HG03095 (cell line): ENCODE measurements around the gene ZBED1.
"Not testable (repeated sequence)": the region's sequence is repeated elsewhere in the genome, so short reads cannot be mapped to it uniquely, and the experiment has no call there.

ENCODE experiments used
- ATAC-seq: cut with Tn5 transposase; IDR thresholded peaks from one replicate; pipeline ENCODE4 v1.9.1; 2021; ENCODE audit warnings: moderate library complexity; ENCODE audit not compliant: unreplicated experiment

ZBED1 gene

DNA sequence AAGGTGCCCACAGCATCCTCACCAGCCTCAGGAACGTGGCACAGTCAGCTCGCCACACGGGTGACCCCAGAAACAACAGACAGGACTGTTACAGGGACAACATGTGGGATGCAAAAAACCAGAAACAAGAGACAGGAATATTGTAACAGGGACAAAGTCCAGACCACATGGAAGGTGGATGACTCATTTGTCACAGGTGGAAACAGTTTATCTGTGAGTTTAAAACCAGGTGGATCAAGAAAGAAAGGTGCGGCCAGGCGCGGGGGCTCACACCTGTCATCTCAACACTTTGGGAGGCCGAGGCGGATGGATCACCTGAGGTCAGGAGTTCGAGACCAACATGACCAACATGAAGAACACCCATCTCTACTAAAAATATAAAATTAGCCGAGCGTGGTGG lies 23.5 kb downstream of the ZBED1 start:
- not testable (repeated sequence) for ATAC-seq

DNA sequence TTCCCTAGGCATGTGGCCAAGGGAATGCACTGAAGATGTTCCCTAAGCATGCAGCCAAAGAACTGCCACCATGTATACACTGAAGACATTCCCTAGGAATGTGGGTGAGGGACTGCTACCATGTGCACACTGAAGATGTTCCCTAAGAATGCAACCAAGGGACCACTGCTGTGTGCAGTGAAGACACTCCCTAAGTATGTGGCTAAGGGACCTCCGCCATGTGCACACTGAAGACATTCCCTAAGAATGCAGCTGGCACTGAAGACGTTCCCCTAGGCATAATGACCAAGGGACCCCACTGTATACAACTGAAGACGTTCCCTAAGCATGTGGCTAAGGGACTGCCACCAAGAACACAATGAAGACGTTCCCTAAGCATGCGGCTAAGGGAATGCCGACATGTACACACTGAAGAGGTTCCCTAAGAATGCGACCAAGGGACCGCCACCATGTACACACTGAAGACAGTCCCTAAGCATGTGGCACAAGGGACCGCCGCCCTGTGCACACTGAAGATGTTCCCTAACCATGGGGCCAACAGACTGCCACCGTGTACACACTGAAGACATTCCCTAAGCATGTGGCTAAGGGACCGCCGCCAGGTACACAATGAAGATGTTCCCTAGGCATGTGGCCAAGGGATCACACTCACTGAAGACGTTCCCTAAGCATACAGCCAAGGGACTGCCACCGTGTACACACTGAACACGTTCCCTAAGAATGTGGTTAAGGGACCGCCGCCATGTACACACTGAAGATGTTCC lies 25.6 kb downstream of the ZBED1 start:
- no peak for ATAC-seq

- ATAC-seq, result no peak
Measured at GRCh38 chrX:2474280-2474962, 26.4 kb downstream of the ZBED1 start.

GRCh38 chrX:2473064-2473463 lies 27.7 kb downstream of the ZBED1 start:
- not testable (repeated sequence) for ATAC-seq

DNA sequence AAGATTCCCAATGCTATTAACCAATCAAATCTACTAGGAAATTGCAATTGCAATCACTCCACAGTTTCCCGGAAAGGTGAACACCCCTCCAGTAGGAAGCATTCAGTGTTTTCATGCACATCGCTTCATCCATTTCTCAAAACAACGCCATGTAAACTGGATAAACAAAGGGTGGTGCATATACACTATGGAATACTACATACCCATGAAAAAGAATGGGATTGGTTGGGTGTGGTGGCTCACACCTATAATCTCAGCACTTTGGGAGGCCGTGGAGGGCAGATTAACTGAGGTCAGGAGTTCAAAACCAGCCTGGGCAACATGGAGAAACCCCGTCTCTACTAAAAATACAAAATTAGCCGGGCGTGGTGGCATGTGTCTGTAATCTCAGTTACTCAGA lies 29.1 kb downstream of the ZBED1 start:
- ATAC-seq, result no peak

GRCh38 chrX:2471126-2471525 lies 29.6 kb downstream of the ZBED1 start:
- ATAC-seq, result not testable (repeated sequence)

DNA sequence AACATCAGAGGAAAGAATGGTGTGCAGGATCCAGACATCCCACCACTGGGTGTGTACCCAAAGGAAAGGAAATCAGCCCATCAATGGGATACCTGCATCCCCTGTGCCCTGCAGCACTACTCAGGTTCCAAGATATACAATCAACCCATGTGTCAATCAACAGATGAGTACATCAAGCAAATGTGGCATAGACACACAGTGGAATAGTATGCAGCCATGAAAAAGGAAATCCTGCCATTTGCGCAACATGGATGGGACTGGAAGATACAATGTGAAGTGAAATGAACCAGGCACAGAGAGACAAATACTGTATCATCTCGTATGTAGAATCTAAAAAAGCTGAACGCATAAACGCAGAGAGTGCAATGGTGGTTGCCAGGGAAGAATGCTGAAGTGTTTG lies 30.9 kb downstream of the ZBED1 start:
- ATAC-seq, result not testable (repeated sequence)

DNA sequence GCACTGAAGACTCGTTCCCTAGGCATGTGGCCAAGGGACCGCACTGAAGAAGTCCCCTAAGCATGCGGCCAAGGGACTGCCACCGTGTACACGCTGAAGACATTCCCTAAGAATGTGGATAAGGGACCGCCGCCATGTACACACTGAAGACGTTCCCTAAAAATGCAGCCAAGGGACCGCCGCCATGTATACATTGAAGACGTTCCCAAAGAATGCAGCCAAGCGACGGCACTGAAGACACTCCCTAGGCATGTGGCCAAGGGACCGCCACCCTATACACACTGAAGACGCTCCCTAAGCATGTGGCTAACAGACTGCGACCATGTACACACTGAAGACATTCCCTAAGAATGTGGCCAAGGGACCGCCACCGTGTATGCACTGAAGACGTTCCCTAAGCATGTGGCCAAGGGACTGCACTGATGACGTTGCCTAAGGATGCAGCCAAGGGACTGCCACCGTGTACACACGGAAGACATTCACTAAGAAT lies 31.5 kb downstream of the ZBED1 start:
- no peak for ATAC-seq

GRCh38 chrX:2468261-2469195 lies 32.2 kb downstream of the ZBED1 start:
- ATAC-seq, result no peak

GRCh38 chrX:2466876-2467656 lies 33.7 kb downstream of the ZBED1 start:
- no peak for ATAC-seq

DNA sequence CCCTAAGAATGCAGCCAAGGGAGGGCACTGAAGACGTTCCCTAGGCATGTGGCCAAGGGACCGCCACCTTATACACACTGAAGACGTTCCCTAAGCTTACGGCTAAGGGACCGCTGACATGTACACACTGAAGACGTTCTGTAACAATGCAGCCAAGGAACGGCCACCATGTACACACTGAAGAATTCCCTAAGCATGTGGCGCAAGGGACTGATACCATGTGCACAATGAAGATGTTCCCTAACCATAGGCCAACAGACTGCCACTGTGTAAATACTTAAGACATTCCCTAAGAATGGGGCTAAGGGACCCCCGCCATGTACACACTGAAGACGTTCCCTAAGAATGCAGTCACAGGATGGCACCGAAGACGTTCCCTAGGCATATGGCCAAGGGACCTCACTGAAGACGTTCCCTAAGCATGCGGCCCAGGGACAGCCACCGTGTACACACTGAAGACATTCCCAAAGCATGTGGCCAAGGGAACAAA lies 36.1 kb downstream of the ZBED1 start:
- no peak for ATAC-seq

GRCh38 chrX:2463973-2464676 lies 36.7 kb downstream of the ZBED1 start:
- ATAC-seq, result no peak

GRCh38 chrX:2463481-2463880 lies 37.3 kb downstream of the ZBED1 start:
- not testable (repeated sequence) for ATAC-seq

- ATAC-seq, result no peak
Measured at GRCh38 chrX:2462780-2463179, 38.0 kb downstream of the ZBED1 start.

DNA sequence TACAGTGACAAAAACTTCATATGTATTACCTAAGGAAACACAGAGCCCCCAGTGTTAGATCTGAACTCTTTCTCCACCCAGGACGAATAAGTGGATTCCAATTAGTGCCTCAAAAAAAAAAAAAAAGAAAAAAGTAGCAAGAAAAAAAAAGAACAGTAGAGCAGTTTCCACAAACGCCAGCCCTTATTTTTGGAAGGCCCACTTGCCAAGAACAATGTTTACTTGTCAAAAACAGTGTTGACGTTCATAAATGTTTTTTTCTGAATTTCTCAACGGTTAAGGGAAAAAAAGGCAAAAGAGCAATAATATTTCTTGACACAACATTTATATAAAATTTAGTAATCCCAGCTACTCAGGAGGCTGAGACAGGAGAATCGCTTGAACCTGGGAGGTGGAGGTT lies 38.7 kb downstream of the ZBED1 start:
- no peak for ATAC-seq

DNA sequence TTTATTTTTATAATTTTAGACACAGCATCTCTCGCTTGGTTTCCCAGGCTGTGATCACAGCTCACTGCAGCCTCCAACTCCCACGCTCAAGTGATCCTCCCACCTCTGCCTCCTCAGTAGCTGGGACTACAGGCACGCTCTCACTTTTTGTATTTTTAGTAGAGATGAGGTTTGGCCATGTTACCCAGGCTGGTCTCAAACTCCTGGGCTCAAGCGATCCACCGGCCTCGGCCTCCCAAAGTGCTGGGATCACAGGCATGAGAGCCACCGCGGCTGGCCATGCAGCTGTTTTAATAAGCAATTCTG lies 39.1 kb downstream of the ZBED1 start:
- no peak for ATAC-seq

DNA sequence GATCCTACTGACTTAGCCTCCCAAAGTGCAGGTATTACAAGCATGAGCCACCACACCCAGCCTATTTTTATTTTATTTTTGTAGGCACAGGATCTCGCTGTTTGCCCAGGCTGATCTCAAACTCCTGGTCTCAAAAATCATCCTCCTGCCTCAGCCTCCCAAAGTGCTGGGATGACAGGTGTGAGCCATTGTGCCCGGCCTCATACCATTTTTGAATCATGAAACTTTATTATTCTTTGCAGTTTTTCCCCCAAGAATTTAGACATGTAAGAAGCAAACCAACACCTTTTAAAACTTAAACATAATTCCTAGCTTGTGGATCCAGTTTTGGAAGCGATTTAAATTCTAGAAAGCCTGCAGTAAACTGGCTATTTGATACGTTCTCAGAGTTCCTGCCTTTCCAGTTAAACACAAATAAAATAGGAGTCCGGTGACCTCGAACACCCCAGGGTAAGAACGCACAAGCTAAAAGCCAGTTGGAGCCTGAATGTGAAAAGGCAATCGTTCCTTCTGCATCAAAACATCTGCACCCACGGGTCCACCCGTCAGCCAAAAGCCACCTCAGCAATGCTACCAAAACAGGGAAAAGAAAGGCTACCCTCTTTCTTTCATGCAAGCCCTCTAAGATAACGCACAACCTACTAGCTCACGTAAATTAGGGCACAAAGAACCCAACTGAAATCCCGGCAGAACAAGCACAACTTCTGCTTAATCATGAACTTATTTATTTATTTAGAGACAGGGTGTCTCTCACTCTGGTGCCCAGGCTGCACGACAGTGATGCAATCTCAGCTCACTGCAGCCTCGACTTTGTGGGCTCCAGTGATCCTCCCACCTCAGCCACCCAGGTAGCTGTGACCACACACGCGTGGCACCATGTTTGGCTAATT lies 39.7 kb downstream of the ZBED1 start:
- not testable (repeated sequence) for ATAC-seq

DNA sequence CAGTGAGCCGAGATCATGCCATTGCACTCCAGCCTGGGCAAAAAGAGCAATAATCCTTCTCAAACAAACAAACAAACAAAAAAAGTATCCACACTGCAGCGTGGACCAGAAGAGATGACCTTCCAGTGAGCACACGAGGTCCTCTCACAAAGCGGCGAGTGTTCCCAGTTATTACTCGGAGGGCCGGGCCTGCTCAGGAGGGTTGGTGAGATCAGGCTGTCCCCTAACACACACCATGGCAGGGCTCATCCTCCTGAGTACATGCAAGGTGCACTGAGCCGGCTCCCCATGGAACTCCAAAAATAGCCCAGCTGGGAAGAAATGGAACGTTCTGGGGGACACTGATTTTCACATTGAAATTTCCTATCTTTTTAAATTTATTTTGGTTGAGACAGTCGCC lies 40.7 kb downstream of the ZBED1 start:
- ATAC-seq, result not testable (repeated sequence)

DNA sequence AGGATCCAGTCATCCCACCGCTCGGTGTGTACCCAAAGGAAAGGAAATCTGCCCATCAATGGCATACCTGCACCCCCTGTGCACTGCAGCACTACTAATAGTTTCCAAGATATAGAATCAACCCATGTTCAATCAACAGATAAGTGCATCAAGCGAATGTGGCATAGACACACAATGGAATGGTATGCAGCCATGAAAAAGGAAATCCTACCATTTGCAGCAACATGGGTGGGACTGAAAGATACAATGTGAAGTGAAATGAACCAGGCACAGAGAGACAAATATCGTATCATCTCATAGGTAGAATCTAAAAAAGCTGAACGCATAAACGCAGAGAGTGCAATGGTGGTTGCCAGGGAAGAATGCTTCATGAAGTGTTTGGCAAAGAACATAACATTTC lies 42.5 kb downstream of the ZBED1 start:
- no peak for ATAC-seq
